Astrocyte of the spinal cord (primary cell): ENCODE data around the gene ANGEL1.

Experiments used
- DNase-seq: peaks from one replicate; pipeline ENCODE4 v3.0.0; 2011; ENCODE audit warnings: low read depth, low spot score
- H3K4me3 ChIP-seq: 2 replicates; pipeline ENCODE4 v1.5.1; 2011; ENCODE audit warnings: low read depth, mild to moderate bottlenecking, low read length, moderate library complexity
- in situ Hi-C: cut with HindIII; loops from 2 replicates; pipeline ENCODE4 v1.10.0; 2017; ENCODE audit warnings: low sequenced_read_pairs
- TF ChIP-seq, protein P1 (sequence below): IDR thresholded peaks from 2 replicates; pipeline ENCODE4 v1.5.1; 2012; ENCODE audit warnings: low read depth, mild to moderate bottlenecking, low read length, inconsistent platforms

Gene ANGEL1

DNA sequence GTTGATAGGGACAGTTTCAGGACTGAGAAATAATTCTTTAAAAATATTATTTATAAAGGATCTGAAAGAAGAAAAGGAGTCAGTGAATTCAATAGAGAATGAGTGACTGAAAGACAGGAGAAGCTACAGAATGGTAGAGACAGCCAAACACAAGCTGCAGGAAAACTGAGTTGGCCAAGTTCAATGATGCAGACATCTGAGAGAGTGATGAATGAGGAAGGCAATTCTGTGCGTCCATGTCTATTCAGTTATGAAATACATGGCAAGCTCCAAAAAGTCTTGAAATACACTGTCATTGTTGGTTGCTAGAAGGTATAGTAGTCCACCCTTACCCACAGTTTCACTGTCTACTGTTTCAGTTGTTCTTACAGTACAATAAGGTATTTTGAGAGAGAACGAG, 20.3 kb upstream of the ANGEL1 start:
- no peak for DNase-seq
- no peak overlapping the region for H3K4me3 ChIP-seq
- TF ChIP-seq, protein P1, sequence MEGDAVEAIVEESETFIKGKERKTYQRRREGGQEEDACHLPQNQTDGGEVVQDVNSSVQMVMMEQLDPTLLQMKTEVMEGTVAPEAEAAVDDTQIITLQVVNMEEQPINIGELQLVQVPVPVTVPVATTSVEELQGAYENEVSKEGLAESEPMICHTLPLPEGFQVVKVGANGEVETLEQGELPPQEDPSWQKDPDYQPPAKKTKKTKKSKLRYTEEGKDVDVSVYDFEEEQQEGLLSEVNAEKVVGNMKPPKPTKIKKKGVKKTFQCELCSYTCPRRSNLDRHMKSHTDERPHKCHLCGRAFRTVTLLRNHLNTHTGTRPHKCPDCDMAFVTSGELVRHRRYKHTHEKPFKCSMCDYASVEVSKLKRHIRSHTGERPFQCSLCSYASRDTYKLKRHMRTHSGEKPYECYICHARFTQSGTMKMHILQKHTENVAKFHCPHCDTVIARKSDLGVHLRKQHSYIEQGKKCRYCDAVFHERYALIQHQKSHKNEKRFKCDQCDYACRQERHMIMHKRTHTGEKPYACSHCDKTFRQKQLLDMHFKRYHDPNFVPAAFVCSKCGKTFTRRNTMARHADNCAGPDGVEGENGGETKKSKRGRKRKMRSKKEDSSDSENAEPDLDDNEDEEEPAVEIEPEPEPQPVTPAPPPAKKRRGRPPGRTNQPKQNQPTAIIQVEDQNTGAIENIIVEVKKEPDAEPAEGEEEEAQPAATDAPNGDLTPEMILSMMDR, result no peak
- in situ Hi-C loops, result no loop called here

DNA sequence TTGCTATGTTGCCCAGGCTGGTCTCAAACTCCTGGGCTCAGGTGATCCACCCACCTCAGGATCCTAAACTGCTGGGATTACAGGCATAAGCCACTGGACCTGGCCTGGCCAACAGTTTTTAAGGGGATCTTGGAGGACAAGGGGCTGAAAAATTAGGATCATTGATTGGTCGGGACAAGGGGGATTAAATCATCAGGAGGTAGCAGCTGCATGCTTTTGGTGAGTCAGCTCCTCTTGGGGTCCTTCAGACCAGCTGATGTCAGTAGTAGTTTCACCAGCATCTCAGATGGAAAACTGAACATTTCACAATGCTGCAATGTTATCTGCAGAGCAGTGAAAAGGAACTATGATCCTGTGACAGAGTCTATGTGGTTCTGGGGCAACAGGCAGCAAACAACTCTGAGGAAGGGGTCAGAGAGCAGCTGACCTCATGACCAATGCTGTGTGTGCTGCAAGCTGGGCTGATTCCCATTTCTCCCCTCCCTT, 19.9 kb upstream of the ANGEL1 start:
- TF ChIP-seq, protein P1, result no peak
- in situ Hi-C loops, result no loop called here
- no peak overlapping the region for H3K4me3 ChIP-seq
- DNase-seq, result no peak

DNA sequence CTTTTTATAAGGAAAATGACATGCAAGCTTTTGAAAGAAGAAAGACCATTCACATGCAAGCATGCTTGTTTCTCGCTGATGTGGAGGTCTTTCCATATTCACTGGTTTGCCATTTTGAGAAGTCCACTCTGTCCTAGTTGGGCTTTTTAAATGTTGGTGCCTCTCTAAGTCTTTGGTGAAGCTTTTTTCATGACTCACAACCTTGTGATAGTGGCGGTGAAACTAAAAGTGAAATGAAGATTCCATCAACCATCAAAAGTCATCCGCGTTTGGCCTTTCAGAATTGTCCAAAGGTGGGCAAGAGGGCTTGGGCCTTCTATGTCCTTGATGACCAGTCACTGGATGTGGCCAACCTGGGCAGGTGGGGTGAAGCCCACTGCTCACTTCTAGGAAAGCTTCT, 17.9 kb upstream of the ANGEL1 start:
- no peak for DNase-seq
- no peak overlapping the region for H3K4me3 ChIP-seq
- TF ChIP-seq, protein P1, result no peak
- in situ Hi-C loops, result no loop called here

DNA sequence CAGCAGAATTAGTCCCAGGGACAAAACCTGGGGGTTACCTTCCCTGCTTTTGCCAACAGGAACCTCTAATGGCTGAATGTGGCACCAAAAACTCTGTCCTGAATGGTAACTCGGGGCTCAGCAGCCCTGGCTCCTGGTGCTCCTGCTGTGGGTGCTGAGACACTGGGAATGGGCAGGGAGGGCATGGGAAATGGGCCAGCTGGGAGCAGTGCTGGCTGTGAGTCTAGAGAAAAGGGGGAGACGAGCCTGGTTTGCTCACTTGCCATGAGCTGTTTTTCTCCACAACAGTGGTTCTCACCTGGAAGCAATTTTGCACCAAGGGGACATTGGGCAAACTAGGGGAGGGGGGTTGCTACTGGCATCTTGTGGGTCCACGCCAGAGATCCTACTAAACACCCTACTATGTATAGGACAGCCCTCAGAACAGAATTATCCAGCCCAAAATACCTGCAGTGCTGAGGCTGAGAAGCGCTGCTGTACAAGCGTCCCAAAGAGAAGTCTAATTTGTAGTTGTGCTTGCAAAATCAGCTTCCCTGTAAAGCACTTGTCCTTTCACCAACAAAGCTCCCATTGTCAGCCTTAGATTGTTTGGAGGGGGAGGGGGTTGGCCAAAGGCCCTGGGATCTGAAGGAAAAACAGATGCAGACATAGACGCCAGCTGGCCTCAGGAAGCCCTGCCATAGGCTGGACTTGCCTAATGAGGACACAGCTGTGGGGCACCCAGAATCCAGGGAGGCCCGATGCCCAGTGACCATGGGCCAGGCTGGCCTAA, 17.2 kb upstream of the ANGEL1 start:
- H3K4me3 ChIP-seq, result no peak overlapping the region
- TF ChIP-seq, protein P1, result no peak
- in situ Hi-C loops, result no loop called here
- DNase-seq, result no peak

DNA sequence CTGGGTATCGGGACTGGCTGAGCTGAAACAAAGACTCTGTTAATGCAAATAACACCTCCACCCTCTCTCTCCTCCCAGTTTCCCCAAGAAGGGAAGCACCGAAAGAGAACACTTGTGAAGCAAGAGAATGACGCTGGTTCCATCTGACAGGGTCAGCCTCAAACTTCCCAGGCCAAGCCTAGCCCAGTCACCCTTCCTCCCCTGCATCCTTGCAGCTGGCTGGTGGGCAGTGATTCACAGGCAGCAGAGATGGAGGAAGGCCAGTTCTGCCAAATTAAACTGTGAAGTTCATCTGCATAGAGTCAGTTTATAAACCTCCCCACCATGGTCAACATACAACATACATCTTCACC, 16.3 kb upstream of the ANGEL1 start:
- H3K4me3 ChIP-seq, result no peak overlapping the region
- in situ Hi-C loops, result no loop called here
- TF ChIP-seq, protein P1, result no peak
- no peak for DNase-seq

DNA sequence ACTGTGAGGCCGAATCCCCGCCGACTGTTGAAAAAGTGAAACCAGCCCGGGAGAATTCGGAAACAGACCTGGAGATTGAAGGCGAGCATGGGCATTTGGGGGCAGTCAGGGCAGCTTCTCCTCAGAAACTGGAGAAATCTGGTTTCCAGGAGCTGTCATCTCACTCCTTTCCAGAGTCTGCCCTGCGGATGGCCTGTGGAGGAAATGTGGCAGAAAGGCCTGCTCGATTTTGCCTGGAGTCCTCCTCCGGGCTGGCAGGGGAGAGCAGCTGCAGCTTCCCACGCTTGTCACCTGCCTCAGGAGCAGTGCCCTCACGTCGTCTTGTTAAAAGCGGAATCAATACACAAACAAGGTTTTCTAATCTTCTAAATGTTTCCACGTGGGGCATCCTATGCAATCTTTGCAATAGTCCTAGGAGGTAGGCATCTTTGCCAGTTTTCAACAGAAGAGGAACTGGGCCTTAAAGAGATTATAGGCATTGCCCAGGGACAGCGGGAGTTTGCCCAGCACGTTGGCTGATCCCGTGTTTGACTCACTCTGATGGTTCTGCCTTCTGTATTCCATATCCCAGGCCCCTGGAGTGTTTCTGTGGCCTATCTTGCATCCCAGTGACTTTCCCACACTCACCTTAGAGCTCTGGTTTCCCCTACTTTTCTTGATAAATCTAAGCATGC, 15.8 kb upstream of the ANGEL1 start:
- in situ Hi-C loops, result no loop called here
- TF ChIP-seq, protein P1, result no peak
- no peak for DNase-seq
- no peak overlapping the region for H3K4me3 ChIP-seq
